Measurements from ENCODE around the gene C12orf76. TPM values are rescaled to one million over a fixed set of nuclear protein-coding genes. Genes with fewer than 3 reads are reported as not detected.
"Not testable (repeated sequence)": the region's sequence is repeated elsewhere in the genome, so short reads cannot be mapped to it uniquely, and the experiment has no call there.

C12orf76 gene
- total RNA-seq, 1 experiment from 2014 or later: 10.1 TPM

DNA sequence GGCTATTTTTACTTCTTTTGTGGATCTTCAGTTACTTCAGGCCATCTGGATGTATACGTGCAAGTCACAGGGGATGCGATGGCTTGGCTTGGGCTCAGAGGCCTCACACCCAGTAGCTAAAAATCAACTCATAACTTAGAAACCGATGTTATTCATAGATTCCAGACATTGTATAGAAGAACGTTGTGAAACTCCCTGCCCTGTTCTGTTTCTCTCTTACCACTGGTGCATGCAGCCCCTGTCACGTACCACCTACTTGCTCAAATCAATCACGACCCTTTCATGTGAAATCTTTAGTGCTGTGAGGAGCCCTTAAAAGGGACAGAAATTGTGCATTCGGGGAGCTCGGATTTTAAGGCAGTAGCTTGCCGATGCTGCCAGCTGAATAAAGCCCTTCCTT, 1.3 kb upstream of the C12orf76 start:
- BruUV-seq (replicated peaks); H3K4me2 ChIP-seq (ENCODE audit: low read length); DNase-seq (ENCODE audit: low read depth, low spot score); H3K27me3 ChIP-seq (ENCODE audit: insufficient read depth, low read length); intact Hi-C loops (cut with micrococcal nuclease); H3K36me3 ChIP-seq (ENCODE audit: control insufficient read depth in 1 of 2, insufficient read depth in 2 of 2, low read length in 2 of 2); H3K27ac ChIP-seq (ENCODE audit: low read depth, low read length); H3K9me2 ChIP-seq (ENCODE audit: insufficient read depth); CTCF ChIA-PET; H3K9me3 ChIP-seq (ENCODE audit: control insufficient read depth in 1 of 2, insufficient read depth in 1 of 2, low read depth in 1 of 2, low read length in 2 of 2); H4K20me1 ChIP-seq (ENCODE audit: insufficient read depth); H2AFZ ChIP-seq (ENCODE audit: low read depth, low read length, poor library complexity, severe bottlenecking); ATAC-seq; H3K4me3 ChIP-seq (replicated peaks in 1 of 2; ENCODE audit: low read depth in 1 of 2, low read length in 2 of 2); RAD21 ChIA-PET (ENCODE audit: low non-redundant PET in 1 of 2, low total read pairs in 2 of 2, uncharacterized antibody in 2 of 2, unreplicated experiment in 2 of 2); POLR2A ChIA-PET: not testable (repeated sequence)
- Histone ChIP-seq H3K79me2 (ENCODE audit: insufficient read depth, low read length) (peaks cover 34% of the 10 kb centered on the region), H3K4me1 (ENCODE audit: control insufficient read depth in 1 of 2, insufficient read depth in 2 of 2, low read length in 2 of 2) (peaks cover 14 to 23% of the 10 kb centered on the region in 2 experiments), H3K9ac (ENCODE audit: low read length) (peak overlapping the region; percentile 85; the same call in 1 of the 2 replicates)

DNA sequence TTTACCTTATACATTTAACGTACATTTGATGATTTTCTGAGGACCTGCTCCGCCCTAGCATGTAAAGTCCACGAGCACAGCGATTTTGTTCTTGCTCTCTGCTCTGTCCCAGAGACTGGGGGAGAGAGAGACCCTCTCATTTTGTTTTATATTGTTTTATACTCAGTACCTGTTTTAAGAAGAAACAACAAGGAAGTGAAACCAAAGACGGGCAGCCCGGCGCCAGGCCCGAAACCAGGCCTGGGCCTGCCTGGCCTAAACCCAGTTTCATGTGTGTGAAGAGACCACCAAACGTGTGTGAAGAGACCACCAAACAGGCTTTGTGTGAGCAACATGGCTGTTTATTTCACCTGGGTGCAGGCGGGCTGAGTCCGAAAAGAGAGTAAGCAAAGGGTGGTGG, 712 bp upstream of the C12orf76 start:
- TSS peak; percentile 98 for BruUV-seq (replicated peaks)
- intact Hi-C loops (cut with micrococcal nuclease); H3K9me2 ChIP-seq (ENCODE audit: insufficient read depth); H3K9me3 ChIP-seq (ENCODE audit: control insufficient read depth in 1 of 2, insufficient read depth in 1 of 2, low read depth in 1 of 2, low read length in 2 of 2); ATAC-seq; H3K36me3 ChIP-seq (ENCODE audit: control insufficient read depth in 1 of 2, insufficient read depth in 2 of 2, low read length in 2 of 2); POLR2A ChIA-PET; DNase-seq (ENCODE audit: low read depth, low spot score); H4K20me1 ChIP-seq (ENCODE audit: insufficient read depth); CTCF ChIA-PET; RAD21 ChIA-PET (ENCODE audit: low non-redundant PET in 1 of 2, low total read pairs in 2 of 2, uncharacterized antibody in 2 of 2, unreplicated experiment in 2 of 2); H3K27me3 ChIP-seq (ENCODE audit: insufficient read depth, low read length): not testable (repeated sequence)
- Histone ChIP-seq H3K4me1 (ENCODE audit: control insufficient read depth in 1 of 2, insufficient read depth in 2 of 2, low read length in 2 of 2) (peaks cover 11 to 22% of the 10 kb centered on the region in 2 experiments; a peak in 3 of 4 replicates), H2AFZ (ENCODE audit: low read depth, low read length, poor library complexity, severe bottlenecking) (peak overlapping the region; percentile 60), H3K27ac (ENCODE audit: low read depth, low read length) (peak overlapping the region; percentile 50; the same call in 1 of the 2 replicates), H3K9ac (ENCODE audit: low read length) (peak overlapping the region; percentile 85), H3K79me2 (ENCODE audit: insufficient read depth, low read length) (peaks cover 40% of the 10 kb centered on the region), H3K4me2 (ENCODE audit: low read length) (peak overlapping the region; percentile 93), H3K4me3 (replicated peaks in 1 of 2; ENCODE audit: low read depth in 1 of 2, low read length in 2 of 2) (peak overlapping the region; percentile 85 to 99)
- TF ChIP-seq ZFX (IDR thresholded peaks at IDR 0.05): peak; percentile 37; the same call in 1 of the 2 replicates

DNA sequence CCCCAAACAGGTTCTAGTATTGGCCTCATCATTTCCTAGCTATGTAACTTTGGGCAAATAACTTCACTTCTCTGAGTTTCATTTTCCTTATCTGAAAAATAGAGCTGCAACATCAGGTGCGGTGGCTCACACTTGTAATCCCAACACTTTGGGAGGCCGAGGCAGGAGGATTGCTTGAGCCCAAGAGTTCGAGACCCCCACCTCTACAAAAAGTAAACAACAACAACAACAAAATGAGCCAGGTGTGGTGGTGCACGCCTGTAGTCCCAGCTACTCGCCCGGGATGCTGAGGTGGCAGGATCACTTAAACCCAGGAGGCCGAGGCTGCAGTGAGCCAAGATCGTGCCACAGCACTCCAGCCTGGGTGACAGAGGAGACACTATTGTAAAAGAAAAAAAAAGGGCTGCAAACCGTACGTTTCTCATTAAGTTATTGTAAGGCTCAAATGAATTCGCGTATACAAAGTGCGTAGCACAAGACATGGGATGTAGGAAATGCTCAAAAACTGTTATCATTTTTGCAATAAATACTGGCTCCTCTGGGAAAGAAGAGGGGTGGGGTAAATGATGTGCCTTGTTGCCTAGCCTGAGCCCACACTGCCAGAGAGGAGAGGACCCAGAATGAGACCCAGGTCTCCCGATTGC, 903 bp downstream of the C12orf76 start:
- H2AFZ ChIP-seq (ENCODE audit: low read depth, low read length, poor library complexity, severe bottlenecking): no peak overlapping the region
- H3K4me2 ChIP-seq (ENCODE audit: low read length): peak overlapping the region; percentile 93
- peaks cover 43% of the 10 kb centered on the region for H3K79me2 ChIP-seq (ENCODE audit: insufficient read depth, low read length)
- no peaks in the 10 kb centered on the region for H3K27me3 ChIP-seq (ENCODE audit: insufficient read depth, low read length)
- peaks cover 11 to 28% of the 10 kb centered on the region in 2 experiments; a peak in 3 of 4 replicates for H3K4me1 ChIP-seq (ENCODE audit: control insufficient read depth in 1 of 2, insufficient read depth in 2 of 2, low read length in 2 of 2)
- BruUV-seq (replicated peaks): no TSS peak
- peaks cover 0 to under 1% of the 10 kb centered on the region in 2 experiments; a peak in 1 of 4 replicates for H3K36me3 ChIP-seq (ENCODE audit: control insufficient read depth in 1 of 2, insufficient read depth in 2 of 2, low read length in 2 of 2)
- peak overlapping the region; percentile 56 for H3K27ac ChIP-seq (ENCODE audit: low read depth, low read length)
- peak overlapping the region; percentile 85 for H3K9ac ChIP-seq (ENCODE audit: low read length)
- CTCF ChIA-PET: interaction anchor here (1.4 kb wide), 1 partner anchor 384 kb away, joined by 4 read pairs; no protein-coding TSS in a partner anchor
- no peaks in the 10 kb centered on the region for H3K9me2 ChIP-seq (ENCODE audit: insufficient read depth)
- RAD21 ChIA-PET (ENCODE audit: low non-redundant PET in 1 of 2, low total read pairs in 2 of 2, uncharacterized antibody in 2 of 2, unreplicated experiment in 2 of 2): no interaction called here
- intact Hi-C loops (cut with micrococcal nuclease): no loop called here
- DNase-seq (ENCODE audit: low read depth, low spot score): no peak
- ATAC-seq: no peak
- POLR2A ChIA-PET: no interaction called here
- no peaks in the 10 kb centered on the region for H4K20me1 ChIP-seq (ENCODE audit: insufficient read depth)
- H3K4me3 ChIP-seq (replicated peaks in 1 of 2; ENCODE audit: low read depth in 1 of 2, low read length in 2 of 2): peak overlapping the region; percentile 85 to 99
- no peaks in the 10 kb centered on the region for H3K9me3 ChIP-seq (ENCODE audit: control insufficient read depth in 1 of 2, insufficient read depth in 1 of 2, low read depth in 1 of 2, low read length in 2 of 2)
- TF ChIP-seq SRF (IDR thresholded peaks at IDR 0.05; ENCODE audit: low read depth) (no peak), POLR2AphosphoS5 (IDR thresholded peaks at IDR 0.05; ENCODE audit: low read depth, low read length) (no peak), EZH2phosphoT487 (IDR thresholded peaks at IDR 0.05; ENCODE audit: borderline replicate concordance) (no peak), CEBPB (IDR thresholded peaks at IDR 0.05; ENCODE audit: low read depth) (no peak), EGR1 (IDR thresholded peaks at IDR 0.05; ENCODE audit: low read depth) (no peak), FOSL1 (IDR thresholded peaks at IDR 0.05; ENCODE audit: low read depth) (no peak)
- TF ChIP-seq, protein P1, sequence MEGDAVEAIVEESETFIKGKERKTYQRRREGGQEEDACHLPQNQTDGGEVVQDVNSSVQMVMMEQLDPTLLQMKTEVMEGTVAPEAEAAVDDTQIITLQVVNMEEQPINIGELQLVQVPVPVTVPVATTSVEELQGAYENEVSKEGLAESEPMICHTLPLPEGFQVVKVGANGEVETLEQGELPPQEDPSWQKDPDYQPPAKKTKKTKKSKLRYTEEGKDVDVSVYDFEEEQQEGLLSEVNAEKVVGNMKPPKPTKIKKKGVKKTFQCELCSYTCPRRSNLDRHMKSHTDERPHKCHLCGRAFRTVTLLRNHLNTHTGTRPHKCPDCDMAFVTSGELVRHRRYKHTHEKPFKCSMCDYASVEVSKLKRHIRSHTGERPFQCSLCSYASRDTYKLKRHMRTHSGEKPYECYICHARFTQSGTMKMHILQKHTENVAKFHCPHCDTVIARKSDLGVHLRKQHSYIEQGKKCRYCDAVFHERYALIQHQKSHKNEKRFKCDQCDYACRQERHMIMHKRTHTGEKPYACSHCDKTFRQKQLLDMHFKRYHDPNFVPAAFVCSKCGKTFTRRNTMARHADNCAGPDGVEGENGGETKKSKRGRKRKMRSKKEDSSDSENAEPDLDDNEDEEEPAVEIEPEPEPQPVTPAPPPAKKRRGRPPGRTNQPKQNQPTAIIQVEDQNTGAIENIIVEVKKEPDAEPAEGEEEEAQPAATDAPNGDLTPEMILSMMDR (IDR thresholded peaks at IDR 0.05 in 2 of 3, conservative IDR thresholded peaks at IDR 0.05 in 1 of 3; ENCODE audit: borderline replicate concordance in 1 of 3, insufficient read depth in 1 of 3, low read depth in 2 of 3, low read length in 2 of 3): no peak
- TF ChIP-seq, protein P2, sequence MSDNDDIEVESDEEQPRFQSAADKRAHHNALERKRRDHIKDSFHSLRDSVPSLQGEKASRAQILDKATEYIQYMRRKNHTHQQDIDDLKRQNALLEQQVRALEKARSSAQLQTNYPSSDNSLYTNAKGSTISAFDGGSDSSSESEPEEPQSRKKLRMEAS (IDR thresholded peaks at IDR 0.05): no peak
